GM12874 (cell line): ENCODE measurements around the gene TGFBRAP1.

Experiments
- CTCF ChIP-seq: IDR thresholded peaks from 2 replicates; pipeline ENCODE4 v1.5.1; 2011; ENCODE audit warnings: low read depth, mild to moderate bottlenecking, control low read depth, low read length, moderate library complexity; ENCODE audit not compliant: insufficient read depth

The TGFBRAP1 gene

GRCh38 chr2:105329197-105329554 is 359 bp downstream of the TGFBRAP1 start:
- no peak for TF ChIP-seq CTCF

- no peak for TF ChIP-seq CTCF
These were observed 996 bp downstream of the TGFBRAP1 start for GRCh38 chr2:105328281-105329196.

- TF ChIP-seq CTCF = no peak
These were observed 1.8 kb downstream of the TGFBRAP1 start for GRCh38 chr2:105327690-105328089.

GRCh38 chr2:105325389-105325963 is 4.1 kb downstream of the TGFBRAP1 start:
- no peak for TF ChIP-seq CTCF

GRCh38 chr2:105324732-105325131 is 4.8 kb downstream of the TGFBRAP1 start:
- no peak for TF ChIP-seq CTCF

GRCh38 chr2:105324101-105324500 is 5.4 kb downstream of the TGFBRAP1 start:
- TF ChIP-seq CTCF = no peak

- TF ChIP-seq CTCF = no peak
These were observed 6.4 kb downstream of the TGFBRAP1 start for GRCh38 chr2:105323111-105323510.
